CD14-positive monocyte (primary cell): ENCODE data around the gene RYK. TPM values are rescaled to one million over a fixed set of nuclear protein-coding genes. Genes with fewer than 3 reads are reported as not detected.

Experiments used
- DNase-seq, 3 donors: peaks; one replicate each; pipeline ENCODE4 v3.0.0-alpha.2; 2011 to 2022
- H2AFZ ChIP-seq: 2 replicates; pipeline ENCODE4 v1.6.0; 2012; ENCODE audit warnings: mild to moderate bottlenecking, low read depth, low read length, inconsistent platforms; ENCODE audit not compliant: insufficient read depth, poor library complexity, severe bottlenecking
- H3K27ac ChIP-seq, 2 donors: 1 replicate in 1 of 2; 2 replicates in 1 of 2; pipeline ENCODE4 v1.5.1; 2012 to 2013; ENCODE audit warnings: low read length in 2 of 2, control low read depth in 1 of 2, inconsistent platforms in 1 of 2, low read depth in 1 of 2, mild to moderate bottlenecking in 1 of 2
- H3K27me3 ChIP-seq, 2 donors: one replicate each; pipeline versions ENCODE4 v1.6.0 to v1.6.1; 2011 to 2013; ENCODE audit warnings: low read length in 2 of 2; ENCODE audit not compliant: control insufficient read depth in 2 of 2, insufficient read depth in 2 of 2
- H3K36me3 ChIP-seq, 2 donors: replicated peaks in 1 of 2; 1 replicate in 1 of 2; 2 replicates in 1 of 2; pipeline versions ENCODE4 v1.5.1 to v1.6.1; 2012 to 2013; ENCODE audit warnings: low read length in 2 of 2, control low read depth in 1 of 2, inconsistent platforms in 1 of 2, mild to moderate bottlenecking in 1 of 2; ENCODE audit not compliant: insufficient read depth in 2 of 2, control insufficient read depth in 1 of 2
- H3K4me1 ChIP-seq, 2 donors: 1 replicate in 1 of 2; 2 replicates in 1 of 2; pipeline versions ENCODE4 v1.5.1 to v1.6.1; 2012 to 2013; ENCODE audit warnings: low read length in 2 of 2, control low read depth in 1 of 2, inconsistent platforms in 1 of 2, mild to moderate bottlenecking in 1 of 2, moderate library complexity in 1 of 2; ENCODE audit not compliant: insufficient read depth in 2 of 2, control insufficient read depth in 1 of 2
- H3K4me2 ChIP-seq: replicated peaks from 2 replicates; pipeline ENCODE3; 2012; ENCODE audit warnings: low read length, moderate library complexity, mild to moderate bottlenecking; ENCODE audit not compliant: poor library complexity, severe bottlenecking; ENCODE audit errors: extremely low read depth
- H3K4me3 ChIP-seq, 3 experiments: fragments of 200-600 bp in 1 of 3; sonication (generic) in 1 of 3; replicated peaks in 1 of 3; 1 replicate in 2 of 3; 2 replicates in 1 of 3; pipeline ENCODE4 v1.5.1; 2011 to 2013; ENCODE audit warnings: low read length in 3 of 3, mild to moderate bottlenecking in 3 of 3, control low read depth in 2 of 3, low read depth in 2 of 3, inconsistent platforms in 1 of 3, moderate library complexity in 1 of 3
- H3K79me2 ChIP-seq: 2 replicates; pipeline ENCODE4 v1.6.0; 2012; ENCODE audit warnings: mild to moderate bottlenecking, control low read depth, inconsistent platforms, low read length, moderate library complexity; ENCODE audit not compliant: insufficient read depth
- H3K9ac ChIP-seq: 2 replicates; pipeline ENCODE4 v1.6.0; 2017; ENCODE audit warnings: low read length, mild to moderate bottlenecking; ENCODE audit not compliant: insufficient read depth, poor library complexity, severe bottlenecking
- H3K9me3 ChIP-seq, 2 donors: replicated peaks in 1 of 2; 1 replicate in 1 of 2; 2 replicates in 1 of 2; pipeline versions ENCODE4 v1.5.1 to v1.6.1; 2012 to 2013; ENCODE audit warnings: low read length in 2 of 2, control low read depth in 1 of 2; ENCODE audit not compliant: control insufficient read depth in 1 of 2, insufficient read depth in 1 of 2
- H4K20me1 ChIP-seq: 2 replicates; pipeline ENCODE4 v1.6.0; 2012; ENCODE audit warnings: mild to moderate bottlenecking, low read length, control low read depth, moderate library complexity; ENCODE audit not compliant: insufficient read depth
- H3K27ac Mint-ChIP-seq, 7 donors: one replicate each; pipeline ENCODE4 v1.8.0; 2020; ENCODE audit warnings: mild to moderate bottlenecking in 7 of 7, mixed read lengths in 7 of 7, moderate library complexity in 6 of 7, inconsistent platforms in 2 of 7
- H3K27me3 Mint-ChIP-seq, 3 donors: one replicate each; pipeline ENCODE4 v1.8.0; 2021 to 2022; ENCODE audit warnings: low read depth in 3 of 3, mild to moderate bottlenecking in 3 of 3, mixed read lengths in 3 of 3, moderate library complexity in 3 of 3, inconsistent platforms in 1 of 3
- H3K36me3 Mint-ChIP-seq, 2 donors: one replicate each; pipeline ENCODE4 v1.8.0; 2020; ENCODE audit warnings: mixed read lengths in 2 of 2, inconsistent platforms in 1 of 2, mild to moderate bottlenecking in 1 of 2
- H3K4me1 Mint-ChIP-seq: one replicate; pipeline ENCODE4 v1.8.0; 2020; ENCODE audit warnings: mild to moderate bottlenecking, mixed read lengths
- H3K4me3 Mint-ChIP-seq, 2 donors: one replicate each; pipeline ENCODE4 v1.8.0; 2020; ENCODE audit warnings: mild to moderate bottlenecking in 2 of 2, mixed read lengths in 2 of 2, moderate library complexity in 1 of 2
- H3K9me3 Mint-ChIP-seq, 7 donors: one replicate each; pipeline ENCODE4 v1.8.0; 2020 to 2022; ENCODE audit warnings: mixed read lengths in 7 of 7, mild to moderate bottlenecking in 6 of 7, moderate library complexity in 6 of 7, inconsistent platforms in 2 of 7
- WGBS: methylation state at CpG from one replicate; pipeline ENCODE4 v1.1.5; 2013; ENCODE audit warnings: missing lambda C conversion rate; ENCODE audit not compliant: insufficient coverage; 5-methylcytosine and 5-hydroxymethylcytosine counted together
- intact Hi-C, 2 donors: fragments of 100-400 bp; cut with micrococcal nuclease; formaldehyde crosslinking; loops; one replicate each; pipeline versions ENCODE4 v1.15.0 to v1.15.1; 2023
- polyA plus RNA-seq, 3 donors: library from polyadenylated mRNA; depleted of rRNA in 1 of 3; unstranded in 2 of 3; stranded (reverse) in 1 of 3; fragments of 300-500 nt in 2 of 3; fragments of >200 nt in 1 of 3; fragmentation: Illumina TruSeq in 2 of 3; gene quantifications; 1 replicate in 2 of 3; 2 replicates in 1 of 3; pipeline ENCODE4 v1.2.3, GENCODE V29; 2012 to 2021
- TF ChIP-seq, protein P1 (sequence below): fragments of 200-600 bp; IDR thresholded peaks from one replicate; pipeline ENCODE4 v1.8.0; 2022; ENCODE audit warnings: antibody characterized with exemption, mild to moderate bottlenecking

Gene RYK
- polyA plus RNA-seq, 3 donors = 3.5 to 14.2 (median 5.0) TPM

DNA sequence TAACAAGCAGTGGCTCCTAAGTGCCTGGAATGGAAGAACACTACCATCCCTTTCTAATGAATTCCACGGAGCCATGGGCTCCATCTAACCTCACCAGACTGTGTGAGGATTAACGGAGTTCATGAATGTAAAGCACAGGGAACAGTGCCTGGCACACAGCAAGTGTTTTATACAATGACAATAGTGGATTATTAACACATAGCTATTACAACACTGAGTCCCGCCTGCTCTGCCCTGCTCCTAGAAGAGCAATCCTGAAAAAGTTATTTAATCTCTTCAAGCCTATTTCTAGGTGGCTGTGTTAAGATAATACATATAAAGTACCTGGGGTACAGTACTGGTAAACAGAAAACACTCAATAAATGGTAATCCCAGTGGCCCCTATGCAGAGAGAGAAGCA is 51.4 kb downstream of the RYK start:
- peaks cover 7 to 56% of the 10 kb centered on the region in 2 donors for H3K36me3 ChIP-seq
- no peak overlapping the region for H3K27ac Mint-ChIP-seq
- no peak overlapping the region for H3K4me3 Mint-ChIP-seq
- DNase-seq = no peak
- H3K4me1 Mint-ChIP-seq = no peaks in the 10 kb centered on the region
- peaks cover 46 to 48% of the 10 kb centered on the region in 2 donors for H3K36me3 Mint-ChIP-seq
- no peak overlapping the region for H3K27ac ChIP-seq
- no peak overlapping the region for H3K4me3 ChIP-seq
- H3K27me3 ChIP-seq = no peaks in the 10 kb centered on the region
- WGBS = no CpG with 5 or more reads among the region's 3 CpGs
- TF ChIP-seq, protein P1, sequence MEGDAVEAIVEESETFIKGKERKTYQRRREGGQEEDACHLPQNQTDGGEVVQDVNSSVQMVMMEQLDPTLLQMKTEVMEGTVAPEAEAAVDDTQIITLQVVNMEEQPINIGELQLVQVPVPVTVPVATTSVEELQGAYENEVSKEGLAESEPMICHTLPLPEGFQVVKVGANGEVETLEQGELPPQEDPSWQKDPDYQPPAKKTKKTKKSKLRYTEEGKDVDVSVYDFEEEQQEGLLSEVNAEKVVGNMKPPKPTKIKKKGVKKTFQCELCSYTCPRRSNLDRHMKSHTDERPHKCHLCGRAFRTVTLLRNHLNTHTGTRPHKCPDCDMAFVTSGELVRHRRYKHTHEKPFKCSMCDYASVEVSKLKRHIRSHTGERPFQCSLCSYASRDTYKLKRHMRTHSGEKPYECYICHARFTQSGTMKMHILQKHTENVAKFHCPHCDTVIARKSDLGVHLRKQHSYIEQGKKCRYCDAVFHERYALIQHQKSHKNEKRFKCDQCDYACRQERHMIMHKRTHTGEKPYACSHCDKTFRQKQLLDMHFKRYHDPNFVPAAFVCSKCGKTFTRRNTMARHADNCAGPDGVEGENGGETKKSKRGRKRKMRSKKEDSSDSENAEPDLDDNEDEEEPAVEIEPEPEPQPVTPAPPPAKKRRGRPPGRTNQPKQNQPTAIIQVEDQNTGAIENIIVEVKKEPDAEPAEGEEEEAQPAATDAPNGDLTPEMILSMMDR = no peak
- intact Hi-C loops = no loop called here
- no peaks in the 10 kb centered on the region for H3K4me1 ChIP-seq
- H3K79me2 ChIP-seq = no peaks in the 10 kb centered on the region
- no peaks in the 10 kb centered on the region for H3K27me3 Mint-ChIP-seq
- no peaks in the 10 kb centered on the region for H3K9me3 ChIP-seq
- no peaks in the 10 kb centered on the region for H4K20me1 ChIP-seq
- no peak overlapping the region for H3K9ac ChIP-seq
- H3K9me3 Mint-ChIP-seq = peaks cover 4 to 8% (median 6%) of the 10 kb centered on the region in 7 donors
- H2AFZ ChIP-seq = no peak overlapping the region
- H3K4me2 ChIP-seq = no peak overlapping the region

GRCh38 chr3:134198414-134198813 is 52.2 kb downstream of the RYK start:
- WGBS = 100% methylated on average over 2 of the region's 2 CpGs
- H3K9me3 Mint-ChIP-seq = peaks cover 4 to 8% (median 6%) of the 10 kb centered on the region in 7 donors
- TF ChIP-seq, protein P1 = no peak
- Histone ChIP-seq H3K4me3 (no peak overlapping the region), H4K20me1 (no peaks in the 10 kb centered on the region), H3K9ac (no peak overlapping the region), H3K9me3 (no peaks in the 10 kb centered on the region), H3K36me3 (peaks cover 7 to 62% of the 10 kb centered on the region in 2 donors), H3K4me2 (no peak overlapping the region), H3K79me2 (no peaks in the 10 kb centered on the region), H3K27ac (no peak overlapping the region), H3K4me1 (no peaks in the 10 kb centered on the region), H2AFZ (no peak overlapping the region), H3K27me3 (no peaks in the 10 kb centered on the region)
- no peak overlapping the region for H3K27ac Mint-ChIP-seq
- DNase-seq = no peak
- intact Hi-C loops = no loop called here
- H3K27me3 Mint-ChIP-seq = no peaks in the 10 kb centered on the region
- peaks cover 51 to 52% of the 10 kb centered on the region in 2 donors for H3K36me3 Mint-ChIP-seq
- H3K4me3 Mint-ChIP-seq = no peak overlapping the region
- H3K4me1 Mint-ChIP-seq = no peaks in the 10 kb centered on the region
